Activated CD4-positive, alpha-beta T cell treated with anti-CD3 and anti-CD28 coated beads, Interleukin-10, Interleukin-2, amounts not matched to agents 100 ng/mL and 50 ng/mL, durations not matched to agents 16 hours and 8 hours (primary cell): ENCODE results near the gene PRKN.
A peak's percentile ranks its signal among the peaks of the same experiment; 100 is the strongest.

Source experiments
- DNase-seq: peaks from one replicate; pipeline ENCODE4 v3.0.0-alpha.2; 2020

Gene PRKN

DNA sequence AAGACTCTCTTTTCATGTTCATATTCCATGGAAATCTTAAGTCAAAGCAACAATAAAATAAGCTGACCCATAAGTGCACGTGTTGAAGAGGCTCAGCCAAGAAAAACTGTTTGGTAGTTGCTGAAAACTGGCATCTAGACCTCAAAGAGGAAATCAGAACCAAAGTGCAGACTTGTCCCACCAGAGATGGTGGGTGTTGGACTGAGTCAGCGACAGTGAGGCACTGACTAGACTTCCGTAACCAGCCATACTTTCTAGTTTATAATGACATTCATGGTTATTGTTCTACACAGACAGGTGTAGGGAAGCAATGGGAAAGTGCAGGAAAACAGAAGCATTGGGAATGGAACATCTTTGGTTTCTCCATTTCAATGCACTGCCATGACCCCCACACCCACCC, 1278.0 kb downstream of the PRKN start:
- DNase-seq: no peak

DNA sequence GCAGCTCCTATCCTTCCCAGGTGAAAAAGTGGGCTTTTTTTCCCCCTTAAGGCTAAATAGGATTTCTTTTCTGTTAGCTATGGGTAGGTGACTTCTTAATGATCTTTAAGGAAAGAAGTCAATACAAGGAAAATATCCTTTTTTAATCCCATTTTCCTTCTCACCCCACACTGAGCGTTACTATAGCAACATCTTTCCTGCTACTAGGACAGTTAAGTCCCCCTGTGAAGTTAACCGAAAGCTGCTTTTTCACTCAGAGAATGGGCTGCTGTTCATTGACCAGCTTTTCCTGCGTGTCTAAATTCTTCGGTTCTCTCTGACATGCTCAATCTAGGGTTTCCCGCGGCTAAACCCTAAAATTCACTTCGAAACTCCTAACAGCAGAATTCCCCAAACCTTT, 1280.6 kb downstream of the PRKN start:
- DNase-seq: no peak

DNA sequence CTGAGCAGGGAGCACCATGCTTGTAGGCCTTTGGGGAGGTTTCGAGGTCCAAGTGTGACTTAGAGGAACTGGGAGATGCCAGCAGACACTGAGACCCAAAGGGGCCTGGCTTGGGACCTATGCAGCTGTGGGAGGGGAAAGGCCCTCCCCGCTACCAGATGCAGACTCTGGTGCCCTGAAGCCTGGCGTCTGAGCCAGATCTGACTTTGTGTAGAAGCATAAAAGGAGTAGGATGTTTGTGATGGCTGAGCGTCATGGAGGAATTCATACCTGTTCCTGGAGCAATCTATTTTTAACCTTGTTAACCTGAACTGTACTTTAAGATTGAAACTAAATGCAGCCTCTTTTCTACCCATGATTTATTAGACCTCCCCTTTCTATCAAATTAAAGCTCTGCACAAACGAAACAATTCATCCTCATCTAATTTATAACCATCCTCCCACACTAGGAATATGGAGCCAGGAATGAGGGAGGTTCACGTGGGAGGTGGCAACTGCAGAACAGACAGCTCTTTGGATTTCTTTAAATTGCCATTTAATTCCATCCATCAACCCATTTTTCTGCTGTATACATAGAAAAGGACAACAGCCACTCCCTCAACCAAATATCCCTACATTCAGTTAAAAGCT, 1281.2 kb downstream of the PRKN start:
- DNase-seq: no peak

DNA sequence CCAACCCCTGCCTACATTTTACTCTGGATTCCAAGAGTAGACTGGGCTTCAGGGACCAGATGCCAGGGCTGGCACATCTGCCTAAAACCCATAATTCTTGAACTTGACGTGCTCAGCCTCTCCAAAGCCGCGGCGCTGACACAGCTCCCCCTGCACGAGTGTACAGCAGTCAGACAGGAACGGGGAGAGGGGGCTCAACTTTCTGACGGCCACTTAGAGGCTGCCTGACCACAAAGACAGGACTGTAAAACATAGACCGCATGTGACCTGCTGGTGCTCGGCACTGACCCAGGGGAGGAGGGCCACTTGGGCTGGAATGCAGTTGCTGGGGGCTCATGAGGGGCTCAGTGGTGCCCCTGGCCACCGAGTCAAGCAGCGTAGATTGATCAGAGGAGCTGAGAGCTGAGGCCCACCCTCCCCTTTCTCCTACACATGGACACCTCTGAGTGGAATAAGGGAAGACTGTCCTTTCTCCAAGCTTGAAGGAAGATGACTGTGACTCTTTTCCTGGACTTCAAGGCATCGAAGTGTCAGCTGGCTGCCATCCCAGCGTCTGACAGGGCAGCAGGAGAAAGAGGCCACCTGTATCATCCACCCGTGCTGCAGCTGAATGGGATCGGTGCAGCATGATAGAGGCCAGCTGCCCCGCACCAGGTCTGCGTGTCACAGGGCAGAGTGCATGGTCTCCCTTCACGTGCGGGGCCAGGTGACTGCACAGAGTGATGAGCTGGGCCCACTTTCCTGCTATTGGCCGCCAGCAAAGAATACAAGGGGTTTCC, 1282.4 kb downstream of the PRKN start:
- no peak for DNase-seq

DNA sequence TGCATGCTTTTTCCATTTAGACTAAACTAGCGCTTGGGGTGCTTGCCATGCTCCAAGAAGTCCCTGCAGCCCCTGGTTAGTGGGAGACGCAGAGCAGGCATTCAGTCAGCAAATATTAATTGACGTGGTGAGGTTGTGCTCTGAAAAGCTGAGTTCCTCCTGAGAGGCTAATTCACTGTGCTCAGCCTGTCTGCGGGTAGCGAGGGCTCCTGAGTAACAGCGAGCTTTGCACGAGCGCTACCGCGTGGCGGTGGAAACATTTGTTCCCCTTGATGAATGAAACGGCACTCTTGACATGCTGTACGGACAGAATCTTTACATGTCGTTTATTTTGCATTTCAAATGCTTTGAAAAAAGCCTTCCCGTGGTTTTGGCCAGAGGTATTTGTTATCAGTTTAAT, 1283.1 kb downstream of the PRKN start:
- DNase-seq: peak; percentile 36

DNA sequence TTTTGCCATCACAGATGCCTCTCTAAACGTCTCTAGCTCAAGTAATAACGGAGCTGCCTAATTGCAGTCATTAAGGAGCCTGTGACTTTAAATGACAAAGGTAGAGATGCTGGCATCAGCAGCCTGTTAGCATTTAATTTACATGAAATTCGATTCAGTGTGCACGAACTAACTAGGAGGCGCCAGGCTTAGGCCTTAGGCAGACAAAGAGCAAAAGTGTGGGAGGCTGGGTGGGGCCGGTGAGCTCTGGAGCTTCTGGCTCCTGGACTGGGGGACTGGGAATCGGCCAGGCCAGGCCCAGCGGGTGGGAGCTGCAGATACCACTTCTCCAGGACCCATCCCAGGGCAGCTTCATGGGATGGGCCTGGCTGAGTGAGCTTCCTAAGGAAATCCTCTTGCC, 1283.7 kb downstream of the PRKN start:
- no peak for DNase-seq

DNA sequence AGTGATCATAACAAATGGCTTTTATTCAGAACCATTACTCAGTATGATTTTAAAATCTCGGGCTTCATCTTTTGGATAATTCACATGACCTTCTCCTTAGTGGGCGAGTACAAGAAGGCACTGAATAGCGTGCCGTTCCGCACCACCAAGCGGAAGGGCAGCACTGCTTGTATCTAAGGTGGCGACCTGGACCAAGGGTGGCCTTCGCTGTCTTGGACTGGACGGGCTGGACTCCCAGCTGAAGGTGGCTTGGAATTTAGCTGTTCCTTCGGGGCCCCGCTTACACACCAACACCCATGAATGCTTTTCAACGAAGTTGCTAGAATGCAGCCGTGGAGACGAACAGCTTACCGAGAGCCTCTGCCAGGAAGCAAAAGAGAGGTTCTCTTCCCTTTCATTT, 1285.1 kb downstream of the PRKN start:
- no peak for DNase-seq

DNA sequence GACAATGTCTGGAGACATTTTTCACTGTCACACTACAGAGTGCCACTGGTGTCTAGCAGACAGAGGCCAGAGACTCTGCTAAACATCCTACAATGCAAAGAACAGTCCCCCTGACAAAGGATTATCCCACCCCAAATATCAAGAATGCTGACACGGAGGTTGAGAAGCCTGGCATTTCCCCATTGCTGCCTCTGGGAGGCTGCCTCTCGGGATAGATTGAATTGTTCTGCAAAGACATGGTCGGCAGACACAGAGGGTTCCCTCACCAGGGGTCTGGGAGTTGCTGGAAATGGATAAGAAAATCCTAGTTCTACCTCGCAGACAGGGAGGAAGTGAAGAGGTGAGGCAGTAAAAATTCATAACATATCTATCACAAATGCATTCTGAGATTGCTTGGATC, 1287.3 kb downstream of the PRKN start:
- DNase-seq: no peak

DNA sequence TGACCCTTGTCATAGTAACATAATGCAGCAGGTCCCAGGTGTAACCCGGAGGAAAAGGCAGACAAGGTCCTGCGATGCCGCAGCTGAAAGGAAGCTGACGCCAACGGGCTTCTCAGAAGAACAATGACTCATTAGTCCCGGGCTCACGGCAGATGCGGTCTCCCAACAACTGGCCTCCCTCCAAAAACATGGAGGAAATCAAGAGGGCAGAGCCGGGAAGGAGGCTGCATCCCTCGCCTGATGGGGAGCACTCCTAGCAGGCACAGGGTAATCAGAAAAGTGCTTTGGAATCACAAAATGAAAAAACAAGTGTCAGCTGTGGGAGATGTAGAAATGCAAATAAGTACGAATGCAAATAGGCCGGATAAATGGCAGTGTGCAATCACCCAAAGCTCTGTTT, 1288.5 kb downstream of the PRKN start:
- DNase-seq: peak; percentile 27

DNA sequence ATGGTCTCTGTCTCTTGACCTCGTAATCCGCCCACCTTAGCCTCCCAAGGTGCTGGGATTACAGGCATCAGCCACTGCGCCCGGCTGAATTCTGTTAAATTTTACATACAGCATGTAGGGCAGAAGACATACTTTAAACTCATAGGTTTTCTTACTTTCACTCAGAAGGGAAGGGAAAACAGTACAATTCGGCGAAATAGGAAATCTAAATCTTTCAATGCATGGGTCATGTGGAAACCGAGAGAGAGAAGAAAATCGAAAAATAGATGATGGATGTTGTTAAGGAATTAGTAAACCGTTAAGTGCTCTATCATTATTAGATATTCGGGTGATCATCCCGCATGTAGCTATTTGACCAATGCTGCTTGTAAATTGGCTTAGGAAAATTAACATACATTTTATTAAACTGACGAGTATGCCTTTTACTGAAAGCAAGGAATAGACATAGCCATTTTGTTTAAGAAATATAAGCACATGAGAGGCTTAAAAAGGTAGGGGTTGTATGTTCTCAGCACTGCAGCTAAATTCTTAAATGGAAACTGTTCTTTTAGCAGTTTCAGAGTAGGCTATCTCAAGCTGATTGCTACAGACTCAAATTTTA, 1289.0 kb downstream of the PRKN start:
- no peak for DNase-seq

DNA sequence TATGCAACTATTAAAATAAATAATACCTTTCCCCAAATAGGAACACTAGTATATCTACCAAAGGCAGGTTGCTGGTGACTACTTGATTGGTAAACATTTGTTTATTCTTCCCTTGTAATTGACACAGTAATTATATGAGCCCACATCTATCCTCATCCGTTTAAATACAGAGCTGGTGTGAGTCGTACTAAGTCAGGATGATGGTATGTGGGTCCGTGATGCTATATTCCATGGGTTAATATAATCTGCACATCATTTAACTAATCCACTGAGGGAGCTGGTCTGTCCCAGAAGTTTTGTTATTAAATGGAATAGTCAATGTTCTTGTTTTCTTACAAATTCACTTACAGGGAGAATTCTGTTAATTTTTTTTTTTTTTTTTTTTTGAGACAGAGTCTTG, 1289.7 kb downstream of the PRKN start:
- DNase-seq: no peak

DNA sequence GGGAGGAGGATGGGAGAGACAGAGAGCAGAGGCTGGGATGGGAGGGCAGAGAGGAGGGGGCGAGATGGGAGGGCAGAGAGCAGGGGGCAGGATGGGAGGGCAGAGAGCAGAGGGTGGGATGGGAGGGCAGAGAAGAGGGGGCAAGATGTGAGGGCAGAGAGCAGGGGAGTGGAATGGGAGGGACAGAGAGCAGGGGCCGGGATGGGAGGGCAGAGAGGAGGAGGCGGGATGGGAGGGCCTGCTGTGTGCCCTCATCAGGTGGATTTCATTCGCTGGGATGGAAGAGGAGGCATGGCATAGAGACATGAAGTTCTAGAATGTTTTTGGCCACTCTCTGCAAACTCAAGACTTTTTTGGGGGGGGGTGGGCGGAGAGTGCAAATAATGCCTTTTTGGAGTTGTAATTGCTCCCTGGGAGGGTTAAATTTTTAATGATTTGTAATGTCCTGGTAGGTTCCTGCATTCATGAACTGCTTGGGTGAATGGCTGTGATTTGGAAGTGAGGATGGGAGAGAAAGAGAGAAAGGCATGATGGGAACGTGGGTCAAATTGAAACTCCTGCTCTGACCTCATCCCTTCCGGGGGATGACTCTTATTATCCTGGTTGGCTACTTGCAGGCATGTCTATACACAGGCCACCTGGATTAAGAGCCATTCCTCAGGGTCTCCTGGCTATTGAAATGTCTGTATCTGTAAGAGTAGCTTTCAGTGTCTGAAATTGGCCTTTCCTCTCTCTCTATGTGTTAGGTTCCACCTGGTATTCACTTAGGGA, 1291.3 kb downstream of the PRKN start:
- DNase-seq: peak; percentile 20

DNA sequence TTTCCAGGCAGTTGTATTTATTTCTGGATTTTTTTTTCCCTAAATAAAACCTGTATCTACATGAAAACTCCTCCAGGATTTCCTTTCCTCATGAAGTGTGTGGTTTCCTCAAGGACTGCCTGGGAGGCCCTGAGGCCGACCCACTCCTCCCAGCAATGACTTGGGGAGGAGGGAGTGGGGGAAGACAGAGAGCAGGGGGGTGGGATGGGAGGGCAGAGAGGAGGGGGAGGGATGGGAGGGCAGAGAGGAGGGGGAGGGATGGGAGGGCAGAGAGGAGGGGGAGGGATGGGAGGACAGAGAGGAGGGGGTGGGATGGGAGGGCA, 1291.9 kb downstream of the PRKN start:
- DNase-seq: no peak

DNA sequence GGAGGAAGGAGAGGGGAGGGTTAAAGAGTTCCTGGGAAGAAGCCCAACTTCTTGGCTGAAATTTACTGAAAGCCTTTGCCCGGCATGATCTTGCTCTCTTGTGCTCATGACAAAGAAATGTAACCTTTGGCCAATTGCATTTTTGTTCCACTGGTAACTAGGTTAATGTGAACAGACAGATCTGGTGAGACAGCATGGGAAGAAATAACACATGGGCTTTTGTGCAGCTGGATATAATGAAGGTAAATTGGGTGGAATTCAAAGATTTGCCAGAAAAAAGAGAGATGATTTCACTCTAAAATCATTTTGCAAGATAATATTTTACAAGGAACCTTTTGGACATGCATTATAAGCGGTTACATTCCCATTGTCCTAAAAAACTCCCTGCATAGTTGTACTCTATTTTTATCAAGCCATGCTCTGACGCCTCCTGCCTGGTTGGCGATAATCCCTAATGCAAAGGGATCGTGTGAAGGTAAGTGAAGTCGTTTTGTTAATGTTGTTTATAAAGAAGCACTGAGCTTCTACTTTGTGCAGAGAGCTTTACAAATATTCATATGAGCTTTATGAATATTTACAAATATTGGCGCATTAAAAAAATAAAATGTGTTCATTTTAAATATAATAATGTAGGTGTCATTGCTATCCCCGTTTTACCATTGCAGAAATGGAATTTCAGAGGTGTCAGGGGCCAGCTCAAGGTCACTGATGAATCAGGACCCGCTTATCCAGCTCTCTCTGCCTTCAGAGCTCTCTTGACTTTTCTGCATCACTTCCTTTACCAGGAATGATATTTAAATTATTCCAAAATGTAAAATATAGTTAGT, 1292.4 kb downstream of the PRKN start:
- no peak for DNase-seq

DNA sequence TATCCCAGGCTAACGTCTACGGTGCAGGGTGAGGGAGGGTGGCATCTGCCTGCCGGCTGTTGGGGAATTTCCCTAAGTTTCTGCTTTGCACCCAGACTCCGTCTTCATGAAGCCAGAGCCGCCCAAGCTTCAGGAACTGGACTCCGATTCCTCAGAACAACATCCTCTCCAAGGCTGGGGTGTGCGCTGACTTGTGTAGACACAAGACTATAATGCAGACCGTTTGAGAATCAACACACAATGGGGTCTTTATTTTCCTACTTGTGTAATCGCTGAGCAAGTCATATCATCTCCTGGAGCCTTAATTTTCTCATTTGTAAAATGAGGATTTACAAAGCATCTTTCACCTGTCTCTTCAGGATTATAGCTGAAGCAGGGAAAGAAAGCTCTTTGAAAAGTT, 1293.2 kb downstream of the PRKN start:
- DNase-seq: no peak

DNA sequence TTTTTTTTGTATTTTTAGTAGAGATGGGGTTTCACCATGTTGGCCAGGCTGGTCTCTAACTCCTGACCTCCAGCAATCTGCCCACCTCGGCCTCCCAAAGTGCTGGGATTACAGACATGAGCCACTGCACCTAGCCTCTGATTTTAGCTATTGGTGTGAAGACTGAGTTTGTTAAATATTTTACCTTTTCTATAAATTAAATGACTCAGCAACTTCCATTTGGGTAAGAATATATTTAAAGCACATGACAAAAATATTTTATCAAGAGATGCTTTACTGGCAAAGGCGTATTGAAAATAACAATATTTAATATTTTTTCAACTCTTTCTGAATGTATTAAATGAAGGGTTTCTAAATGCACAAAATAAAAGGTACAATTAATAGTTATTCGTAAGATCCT, 1295.0 kb downstream of the PRKN start:
- no peak for DNase-seq

DNA sequence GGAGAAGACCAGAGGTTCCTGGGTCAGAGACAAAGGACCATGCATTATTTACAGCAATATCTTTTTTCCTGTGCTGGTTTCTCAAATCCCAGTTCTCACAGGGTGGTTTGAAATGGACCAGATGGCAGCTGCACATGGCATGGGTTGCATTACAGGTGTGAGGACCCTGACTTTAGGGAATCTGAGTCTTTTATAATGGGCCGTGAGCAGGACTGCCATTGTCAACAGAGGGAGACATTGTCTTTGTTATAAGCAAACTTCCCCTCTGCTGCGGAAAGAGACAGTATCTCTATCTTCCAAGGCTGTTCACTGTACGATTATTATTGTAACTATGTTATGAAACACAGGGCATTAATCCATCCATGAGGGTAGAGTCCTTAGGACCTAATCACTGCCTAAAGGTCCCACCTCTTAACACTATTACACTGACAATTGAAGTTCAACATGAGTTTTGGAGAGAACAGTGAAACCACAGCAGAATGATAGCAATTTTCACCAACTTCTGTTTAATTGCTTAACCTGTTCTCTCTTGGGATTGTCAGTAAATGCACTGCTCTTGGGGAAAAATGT, 1297.6 kb downstream of the PRKN start:
- no peak for DNase-seq

DNA sequence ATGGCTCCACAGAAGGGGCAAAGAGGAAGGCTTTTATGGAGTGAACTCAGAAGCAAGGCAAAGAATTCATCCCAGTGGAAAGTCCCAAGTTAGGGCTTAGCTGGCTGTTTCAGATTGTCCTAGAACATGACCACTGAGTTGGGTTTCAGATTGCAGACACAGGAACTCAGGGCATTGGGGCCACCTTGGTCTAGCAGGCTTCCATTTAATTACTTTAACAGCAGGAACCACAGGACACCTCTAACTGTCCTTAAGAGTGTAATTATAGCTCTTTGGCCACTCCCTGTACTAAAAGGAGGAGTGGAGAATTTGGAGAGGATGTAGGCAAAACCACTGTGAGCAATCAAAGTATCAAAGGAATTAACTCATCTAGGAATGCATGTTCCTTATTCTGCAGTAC, 1303.1 kb downstream of the PRKN start:
- no peak for DNase-seq

DNA sequence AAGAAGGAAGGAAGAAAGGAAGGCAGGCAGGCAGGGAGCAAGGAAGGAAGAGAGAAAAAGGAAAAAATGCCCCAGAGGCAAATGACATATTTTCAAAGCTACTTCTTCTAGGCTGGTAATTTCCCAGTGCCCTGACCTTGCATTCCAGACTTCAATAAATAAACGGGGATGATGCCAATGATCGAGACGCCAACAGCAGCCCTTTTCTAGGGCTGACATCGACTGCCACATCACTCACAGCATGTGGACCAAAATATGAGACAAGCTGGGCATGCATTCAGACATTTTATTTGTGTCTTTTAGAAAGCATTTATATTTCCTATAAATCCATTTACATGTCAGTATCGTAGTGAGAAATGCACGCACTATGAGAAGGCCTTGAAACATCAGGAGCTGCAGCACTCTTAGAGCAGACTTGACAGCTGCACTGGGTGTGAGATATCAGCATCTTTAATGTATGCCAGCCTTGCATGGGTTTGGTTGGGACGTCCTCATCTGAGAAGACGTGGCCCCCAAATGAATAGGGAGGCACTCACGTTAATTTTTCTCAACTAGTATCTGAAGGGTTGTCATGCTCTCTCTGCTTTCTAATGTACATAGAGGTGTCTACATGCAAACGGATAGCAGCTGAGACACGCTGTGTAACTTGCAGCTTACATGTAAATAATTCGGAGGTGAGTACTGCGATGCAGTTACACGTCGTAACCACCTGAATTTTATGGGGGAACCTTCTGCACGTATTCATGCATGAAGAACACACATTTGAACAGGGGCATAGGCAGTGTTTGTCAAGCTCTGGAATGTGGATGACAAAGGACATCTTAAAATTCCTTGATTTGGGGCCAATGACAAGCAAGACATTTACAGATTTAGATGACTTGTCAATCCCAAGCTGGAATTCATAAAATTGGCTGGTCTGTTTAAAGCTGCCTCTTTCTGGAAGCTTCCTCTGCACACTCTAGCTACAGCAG, 1304.6 kb downstream of the PRKN start:
- DNase-seq: no peak

DNA sequence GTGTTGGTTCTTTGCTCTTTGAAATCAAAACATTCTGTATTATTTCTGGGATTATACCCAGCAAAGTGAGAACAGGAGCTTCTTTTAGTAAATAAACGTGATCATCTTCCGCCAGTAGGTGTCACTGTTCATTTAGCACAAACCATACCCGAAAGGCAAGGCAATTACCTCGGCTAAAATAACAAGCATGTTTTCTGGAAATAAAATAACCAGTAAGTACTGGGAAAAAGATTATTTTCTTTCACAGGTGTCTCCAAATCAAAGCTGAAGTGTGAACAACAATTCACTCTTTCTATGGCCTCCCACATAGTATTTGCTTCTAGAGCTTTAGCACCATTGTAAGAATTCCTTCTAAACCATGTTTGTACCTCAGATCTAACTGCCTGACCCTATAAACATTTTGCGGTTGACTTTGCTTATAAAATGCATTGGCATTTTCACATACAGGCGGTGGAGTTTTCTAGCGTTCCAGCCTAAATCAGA, 1309.1 kb downstream of the PRKN start:
- DNase-seq: peak; percentile 58
